ENCODE results near the gene GON7.
"Not testable (repeated sequence)": the region's sequence is repeated elsewhere in the genome, so short reads cannot be mapped to it uniquely, and the experiment has no call there.

GON7 gene

GRCh38 chr14:93234798-93235197 is 27.9 kb upstream of the GON7 start:
- no peak overlapping the region for H3K27ac ChIP-seq
- TF ChIP-seq ZFX (IDR thresholded peaks at IDR 0.05; ENCODE audit: borderline replicate concordance): no peak
- TF ChIP-seq CTCF (IDR thresholded peaks at IDR 0.05): no peak

- not testable (repeated sequence) for H3K27ac ChIP-seq
Observed at GRCh38 chr14:93233078-93233477, 26.2 kb upstream of the GON7 start.

- no peak for TF ChIP-seq ZFX (IDR thresholded peaks at IDR 0.05; ENCODE audit: borderline replicate concordance)
- no peak overlapping the region for H3K27ac ChIP-seq
Observed at GRCh38 chr14:93232159-93232558, 25.3 kb upstream of the GON7 start.

GRCh38 chr14:93231129-93231979 is 24.5 kb upstream of the GON7 start:
- TF ChIP-seq ZFX (IDR thresholded peaks at IDR 0.05; ENCODE audit: borderline replicate concordance): no peak
- no peak for TF ChIP-seq CTCF (IDR thresholded peaks at IDR 0.05)
- peak overlapping the region; percentile 46 for H3K27ac ChIP-seq

- TF ChIP-seq ZFX (IDR thresholded peaks at IDR 0.05; ENCODE audit: borderline replicate concordance): no peak
- no peak for TF ChIP-seq CTCF (IDR thresholded peaks at IDR 0.05)
- peak overlapping the region; percentile 46 for H3K27ac ChIP-seq
Observed at GRCh38 chr14:93230539-93230938, 23.7 kb upstream of the GON7 start.

- no peak for TF ChIP-seq CTCF (IDR thresholded peaks at IDR 0.05)
- no peak overlapping the region for H3K27ac ChIP-seq
Observed at GRCh38 chr14:93228550-93228949, 21.7 kb upstream of the GON7 start.

GRCh38 chr14:93223565-93223964 is 16.7 kb upstream of the GON7 start:
- TF ChIP-seq ZFX (IDR thresholded peaks at IDR 0.05; ENCODE audit: borderline replicate concordance): no peak
- no peak for TF ChIP-seq CTCF (IDR thresholded peaks at IDR 0.05)
- no peak overlapping the region for H3K27ac ChIP-seq

- TF ChIP-seq ZFX (IDR thresholded peaks at IDR 0.05; ENCODE audit: borderline replicate concordance): no peak
- TF ChIP-seq CTCF (IDR thresholded peaks at IDR 0.05): no peak
- H3K27ac ChIP-seq: no peak overlapping the region
Observed at GRCh38 chr14:93220509-93220908, 13.6 kb upstream of the GON7 start.

All from 22Rv1 (cell line).